Left ventricle myocardium inferior (tissue), 1 donor: ENCODE results near the gene FRAS1. TPM values are rescaled to one million over a fixed set of nuclear protein-coding genes. Genes with fewer than 3 reads are reported as not detected.
"Not testable (repeated sequence)": the region's sequence is repeated elsewhere in the genome, so short reads cannot be mapped to it uniquely, and the experiment has no call there.

Experiments used
- DNase-seq: peaks from one replicate; pipeline ENCODE4 v3.0.0-alpha.2; 2020
- H3K27ac ChIP-seq: fragments of 200-600 bp; replicated peaks from 2 replicates; pipeline ENCODE4 v1.8.0; 2021
- H3K27me3 ChIP-seq: fragments of 200-600 bp; 2 replicates; pipeline ENCODE4 v1.8.0; 2021; ENCODE audit warnings: low read depth
- H3K36me3 ChIP-seq: fragments of 200-600 bp; 2 replicates; pipeline ENCODE4 v1.8.0; 2021
- H3K4me1 ChIP-seq: fragments of 200-600 bp; 2 replicates; pipeline ENCODE4 v1.8.0; 2021
- H3K4me3 ChIP-seq: fragments of 200-600 bp; 2 replicates; pipeline ENCODE4 v1.8.0; 2021; ENCODE audit warnings: mild to moderate bottlenecking, moderate library complexity
- H3K9me3 ChIP-seq: fragments of 200-600 bp; replicated peaks from 2 replicates; pipeline ENCODE4 v1.8.0; 2021
- CTCF ChIP-seq: fragments of 200-600 bp; IDR thresholded peaks from 2 replicates; pipeline ENCODE4 v1.8.0; 2021; ENCODE audit warnings: antibody characterized with exemption, mild to moderate bottlenecking, borderline replicate concordance
- intact Hi-C: fragments of 100-400 bp; cut with micrococcal nuclease; formaldehyde crosslinking; loops from one replicate; pipeline ENCODE4 v1.11.0; 2022
- total RNA-seq: library from RNA; stranded (reverse); fragmentation: NEBNext Ultra II Directional; extraction: Animal tissue kit (Norgen Biotek cat#: 25700); gene quantifications from one replicate; pipeline ENCODE4 v1.2.1, GENCODE V29; 2021
- donor health status: DM: no; HTN: yes; CAD: no; lungs with severe emphysema.

FRAS1 gene
- total RNA-seq, 1 donor from 2014 or later: 1.4 TPM

- H3K36me3 ChIP-seq: no peaks in the 10 kb centered on the region
- no peaks in the 10 kb centered on the region for H3K9me3 ChIP-seq
- no peaks in the 10 kb centered on the region for H3K27me3 ChIP-seq
- intact Hi-C loops: no loop called here
- no peaks in the 10 kb centered on the region for H3K4me1 ChIP-seq
- TF ChIP-seq CTCF: no peak
- H3K27ac ChIP-seq: no peak overlapping the region
- H3K4me3 ChIP-seq: no peak overlapping the region
- no peak for DNase-seq
Observed at GRCh38 chr4:78207951-78208350, 150.8 kb downstream of the FRAS1 start.

- DNase-seq, H3K36me3 ChIP-seq, H3K4me1 ChIP-seq, intact Hi-C loops, H3K4me3 ChIP-seq, H3K9me3 ChIP-seq, H3K27me3 ChIP-seq, H3K27ac ChIP-seq: not testable (repeated sequence)
Observed at GRCh38 chr4:78208896-78209295, 151.8 kb downstream of the FRAS1 start.

GRCh38 chr4:78210694-78211410, 153.7 kb downstream of the FRAS1 start:
- H3K27me3 ChIP-seq: no peaks in the 10 kb centered on the region
- intact Hi-C loops: no loop called here
- no peaks in the 10 kb centered on the region for H3K9me3 ChIP-seq
- H3K4me3 ChIP-seq: no peak overlapping the region
- no peaks in the 10 kb centered on the region for H3K4me1 ChIP-seq
- DNase-seq: no peak
- no peaks in the 10 kb centered on the region for H3K36me3 ChIP-seq
- no peak overlapping the region for H3K27ac ChIP-seq
- no peak for TF ChIP-seq CTCF

- DNase-seq: no peak
- no peak overlapping the region for H3K27ac ChIP-seq
- H3K4me1 ChIP-seq: no peaks in the 10 kb centered on the region
- no peak overlapping the region for H3K4me3 ChIP-seq
- intact Hi-C loops: no loop called here
- no peaks in the 10 kb centered on the region for H3K36me3 ChIP-seq
- no peaks in the 10 kb centered on the region for H3K27me3 ChIP-seq
- H3K9me3 ChIP-seq: no peaks in the 10 kb centered on the region
- TF ChIP-seq CTCF: no peak
Observed at GRCh38 chr4:78213218-78213617, 156.1 kb downstream of the FRAS1 start.

GRCh38 chr4:78214078-78214477, 157.0 kb downstream of the FRAS1 start:
- no peak overlapping the region for H3K4me3 ChIP-seq
- H3K36me3 ChIP-seq: no peaks in the 10 kb centered on the region
- TF ChIP-seq CTCF: no peak
- no peaks in the 10 kb centered on the region for H3K9me3 ChIP-seq
- H3K27ac ChIP-seq: no peak overlapping the region
- intact Hi-C loops: no loop called here
- no peak for DNase-seq
- H3K4me1 ChIP-seq: no peaks in the 10 kb centered on the region
- no peaks in the 10 kb centered on the region for H3K27me3 ChIP-seq

- TF ChIP-seq CTCF: no peak
- H3K4me1 ChIP-seq: no peaks in the 10 kb centered on the region
- H3K36me3 ChIP-seq: no peaks in the 10 kb centered on the region
- no peak overlapping the region for H3K4me3 ChIP-seq
- intact Hi-C loops: no loop called here
- no peaks in the 10 kb centered on the region for H3K9me3 ChIP-seq
- DNase-seq: no peak
- no peaks in the 10 kb centered on the region for H3K27me3 ChIP-seq
- no peak overlapping the region for H3K27ac ChIP-seq
Observed at GRCh38 chr4:78217557-78217956, 160.4 kb downstream of the FRAS1 start.
